GM18505 (cell line): ENCODE data around the gene MAP2.

Source experiments
- ATAC-seq: cut with Tn5 transposase; IDR thresholded peaks from one replicate; pipeline ENCODE4 v1.9.1; 2021; ENCODE audit not compliant: unreplicated experiment
- POLR2A ChIP-seq: IDR thresholded peaks from 4 replicates; pipeline ENCODE4 v1.6.1; 2011; ENCODE audit warnings: borderline replicate concordance; ENCODE audit not compliant: insufficient read depth, insufficient read length; ENCODE audit errors: extremely low read depth

Gene MAP2

DNA sequence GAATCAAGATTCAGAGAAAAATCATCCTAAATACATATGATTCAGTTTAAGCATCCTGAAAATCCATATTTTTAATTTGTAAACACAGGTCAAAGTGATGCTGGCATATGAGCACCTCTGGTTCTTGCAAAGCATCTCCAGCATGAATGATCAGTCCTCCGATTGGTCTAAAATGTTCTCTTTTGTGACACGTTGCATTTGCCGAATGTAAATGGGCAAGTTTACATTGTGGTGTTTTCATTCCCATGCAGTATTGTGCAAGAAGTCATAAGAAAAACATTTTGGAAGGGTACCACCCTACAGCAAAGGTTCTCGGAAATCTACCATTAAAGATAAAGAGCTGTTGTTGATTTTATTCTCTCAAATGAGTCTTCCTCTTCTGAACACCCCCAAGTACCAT, 239.8 kb downstream of the MAP2 start:
- no peak for TF ChIP-seq POLR2A
- no peak for ATAC-seq

- TF ChIP-seq POLR2A: no peak
- no peak for ATAC-seq
Measured at GRCh38 chr2:209666296-209666695, 242.4 kb downstream of the MAP2 start.

DNA sequence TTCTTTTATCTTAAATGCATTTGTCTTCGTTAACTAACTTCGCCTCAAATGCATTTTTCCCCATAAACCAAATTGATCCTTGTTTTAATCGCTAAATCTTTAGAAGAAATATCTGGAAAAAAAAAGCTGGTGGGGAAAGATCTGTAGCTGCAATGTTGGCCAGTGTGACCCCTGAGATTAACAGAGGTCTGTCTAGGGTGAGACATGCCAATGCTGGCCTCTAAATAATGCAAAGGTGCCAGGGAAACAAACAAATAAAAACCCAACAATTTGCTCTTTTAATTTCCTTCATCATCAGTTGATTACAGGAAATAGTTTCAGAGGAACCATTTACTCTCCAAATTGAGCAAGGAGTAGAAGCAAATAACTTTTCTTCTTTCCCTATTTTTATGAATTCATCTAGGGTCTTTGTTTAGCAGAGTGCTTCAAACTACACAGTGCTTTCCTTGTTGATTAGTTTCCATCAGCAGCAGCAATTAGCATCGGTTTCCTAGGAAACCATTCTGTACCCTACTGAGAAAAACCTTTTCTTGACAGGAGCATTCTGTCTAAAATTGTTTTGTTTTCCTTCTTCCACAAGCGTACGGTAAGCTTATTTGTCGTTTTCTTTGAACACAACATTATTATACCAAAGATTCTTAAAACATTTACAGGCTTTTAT, 247.3 kb downstream of the MAP2 start:
- no peak for ATAC-seq
- no peak for TF ChIP-seq POLR2A

- no peak for TF ChIP-seq POLR2A
- ATAC-seq: no peak
Measured at GRCh38 chr2:209673811-209674210, 250.0 kb downstream of the MAP2 start.

DNA sequence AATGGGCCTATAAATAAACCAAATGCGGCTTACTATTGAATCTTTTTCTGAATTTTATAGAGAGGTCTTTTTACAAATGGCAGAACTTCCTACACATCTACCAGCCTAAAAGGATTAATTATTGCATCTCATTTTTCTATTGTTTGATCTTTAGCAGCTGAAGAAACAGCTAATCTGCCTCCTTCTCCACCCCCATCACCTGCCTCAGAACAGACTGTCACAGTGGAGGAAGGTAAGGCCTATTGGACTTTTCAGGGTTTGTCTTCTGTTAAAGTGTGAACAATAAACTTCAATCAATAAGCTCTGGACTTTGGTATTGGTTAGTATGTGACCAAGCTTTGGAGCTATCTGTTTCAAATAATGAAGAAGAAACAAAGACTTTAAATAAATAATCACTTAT, 256.7 kb downstream of the MAP2 start:
- ATAC-seq: no peak
- TF ChIP-seq POLR2A: no peak

GRCh38 chr2:209681201-209681735, 257.4 kb downstream of the MAP2 start:
- ATAC-seq: no peak
- TF ChIP-seq POLR2A: no peak

- ATAC-seq: no peak
- no peak for TF ChIP-seq POLR2A
Measured at GRCh38 chr2:209682646-209683045, 258.8 kb downstream of the MAP2 start.

- no peak for TF ChIP-seq POLR2A
- no peak for ATAC-seq
Measured at GRCh38 chr2:209685340-209685739, 261.5 kb downstream of the MAP2 start.

- TF ChIP-seq POLR2A: no peak
- ATAC-seq: no peak
Measured at GRCh38 chr2:209685963-209686362, 262.1 kb downstream of the MAP2 start.

DNA sequence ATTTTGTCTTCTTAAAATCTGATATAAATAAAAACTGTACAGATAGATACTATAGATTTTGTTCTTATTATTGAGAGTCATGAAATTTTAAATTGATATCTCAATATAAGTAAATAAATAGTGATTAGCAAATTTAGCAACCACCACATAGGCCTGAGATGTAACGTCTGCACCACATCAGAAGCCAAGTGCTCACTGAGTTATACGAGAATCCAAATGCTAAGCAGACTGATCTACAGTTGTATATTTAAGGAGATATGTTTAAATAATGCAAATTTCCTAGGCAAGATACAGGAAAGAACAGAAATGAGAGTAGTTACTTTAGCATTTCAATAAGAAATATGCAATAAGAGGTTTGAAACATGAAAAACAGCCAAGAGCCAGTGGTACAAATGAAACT, 262.6 kb downstream of the MAP2 start:
- no peak for TF ChIP-seq POLR2A
- ATAC-seq: no peak

DNA sequence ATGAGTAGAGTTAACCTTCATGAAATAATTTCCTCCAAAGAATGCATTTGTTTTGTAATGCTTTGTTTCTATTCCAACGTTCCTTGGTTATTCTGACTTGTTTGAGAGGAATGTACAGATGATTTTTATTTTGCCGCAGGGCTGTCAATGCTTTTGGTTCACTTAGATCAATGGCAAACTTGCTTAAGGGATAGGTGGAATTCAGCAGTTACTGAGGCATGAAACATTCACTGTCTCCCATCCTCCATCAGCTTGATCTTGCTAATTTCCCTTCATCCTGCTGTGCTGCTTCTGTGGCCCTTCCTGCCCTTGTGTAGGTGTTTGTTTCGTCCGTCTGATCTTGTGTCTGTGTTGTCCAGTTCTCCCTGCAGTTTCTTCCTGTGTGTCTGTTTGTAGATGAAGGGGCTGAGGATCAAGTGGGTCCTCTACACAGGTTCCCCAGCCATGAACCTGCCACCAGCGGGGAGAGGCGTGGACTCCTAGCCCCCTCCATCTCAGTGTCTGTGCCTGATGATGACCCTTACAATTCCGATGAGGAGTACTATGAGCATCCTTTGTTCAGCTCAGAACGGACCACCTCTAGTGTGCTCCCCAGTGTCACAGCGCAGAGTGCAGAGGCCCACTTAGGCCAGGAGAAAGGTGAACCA, 263.6 kb downstream of the MAP2 start:
- no peak for ATAC-seq
- TF ChIP-seq POLR2A: no peak

GRCh38 chr2:209688385-209688784, 264.5 kb downstream of the MAP2 start:
- TF ChIP-seq POLR2A: no peak
- ATAC-seq: no peak

- ATAC-seq: no peak
- TF ChIP-seq POLR2A: no peak
Measured at GRCh38 chr2:209690029-209690754, 266.3 kb downstream of the MAP2 start.

DNA sequence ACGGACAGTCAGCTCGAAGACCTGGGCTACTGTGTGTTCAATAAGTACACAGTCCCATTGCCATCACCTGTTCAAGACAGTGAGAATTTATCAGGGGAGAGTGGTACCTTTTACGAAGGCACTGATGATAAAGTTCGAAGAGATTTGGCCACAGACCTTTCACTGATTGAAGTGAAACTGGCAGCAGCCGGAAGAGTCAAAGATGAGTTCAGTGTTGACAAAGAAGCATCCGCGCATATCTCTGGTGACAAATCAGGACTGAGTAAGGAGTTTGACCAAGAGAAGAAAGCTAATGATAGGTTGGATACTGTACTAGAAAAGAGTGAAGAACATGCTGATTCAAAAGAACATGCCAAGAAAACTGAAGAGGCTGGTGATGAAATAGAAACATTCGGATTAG, 270.9 kb downstream of the MAP2 start:
- no peak for TF ChIP-seq POLR2A
- no peak for ATAC-seq
